ENCODE measurements around the gene INA.

- TF ChIP-seq CTCF (IDR thresholded peaks at IDR 0.05; ENCODE audit: low read depth, low read length) = no peak
- no peak for TF ChIP-seq EZH2phosphoT487 (IDR thresholded peaks at IDR 0.05; ENCODE audit: low read depth)
These were observed 22.2 kb upstream of the INA start for GRCh38 chr10:103254538-103255325.
